Spleen (tissue), 7 donors: ENCODE results near the gene KDM4F.

Experiments used
- POLR2A ChIP-seq, 3 donors: fragments of 450-650 bp; IDR thresholded peaks; one replicate each; pipeline ENCODE4 v1.5.1; 2017; ENCODE audit warnings: antibody characterized with exemption in 3 of 3, mild to moderate bottlenecking in 1 of 3
- POLR2AphosphoS5 ChIP-seq, 3 donors: sonication (generic); formaldehyde crosslinking; IDR thresholded peaks; one replicate each; pipeline ENCODE4 v1.5.1; 2017; ENCODE audit warnings: antibody characterized with exemption in 3 of 3
- TF ChIP-seq, protein P1 (sequence below), 11 experiments: fragments of 200-600 bp in 7 of 11; fragments of 450-650 bp in 4 of 11; sonication (generic) in 4 of 11; IDR thresholded peaks in 8 of 11; conservative IDR thresholded peaks in 3 of 11; 1 replicate in 7 of 11; 2 replicates in 4 of 11; pipeline versions ENCODE4 v1.4.0 to v1.8.0; 2016 to 2021; ENCODE audit warnings: antibody characterized with exemption in 11 of 11, inconsistent platforms in 4 of 11, mild to moderate bottlenecking in 1 of 11
- donor health status: DM: no; HTN: no; CAD: no; lungs with moderate emphysema.
- donor health status: DM: no; HTN: no; CAD: no.
- donor health status: DM: no; HTN: no; CAD: no.

DNA sequence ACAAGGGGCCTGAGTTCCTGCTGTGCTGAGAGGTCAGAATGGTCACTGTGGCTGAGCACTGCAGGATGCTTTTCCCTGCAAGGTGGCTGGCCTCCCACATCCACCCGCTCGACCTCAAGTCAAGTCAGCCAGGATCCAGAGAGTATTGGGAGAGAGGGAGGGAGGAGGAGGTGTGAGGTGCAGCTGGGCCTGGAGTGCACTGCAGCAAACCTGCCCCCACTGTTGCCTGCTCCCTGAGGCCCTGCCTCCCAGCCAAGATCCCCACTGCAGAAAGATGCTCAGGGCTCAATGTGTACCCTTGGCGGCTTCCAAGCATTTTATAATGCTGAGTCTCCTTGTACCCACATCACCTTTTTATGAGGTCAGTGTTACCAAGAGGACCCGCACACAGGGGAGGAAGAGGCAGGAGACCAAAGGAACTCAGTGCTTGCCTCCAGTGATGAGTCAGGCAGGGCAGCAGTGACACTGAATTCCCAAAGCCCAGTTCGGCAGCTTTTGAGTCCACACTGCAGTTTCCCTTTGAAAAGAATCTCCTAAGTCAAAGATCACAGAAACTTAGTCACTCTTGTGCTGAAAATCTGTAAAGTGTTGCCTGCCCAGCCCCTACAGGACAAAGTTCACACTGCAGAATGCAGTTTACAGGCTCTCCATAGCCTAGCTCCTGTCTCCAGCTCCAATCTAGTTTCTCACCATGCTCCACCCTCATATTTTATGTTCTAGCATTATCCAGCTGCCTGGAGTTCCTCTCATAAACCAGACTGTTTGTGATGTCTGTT lies 43.5 kb downstream of the KDM4F start:
- TF ChIP-seq, protein P1, sequence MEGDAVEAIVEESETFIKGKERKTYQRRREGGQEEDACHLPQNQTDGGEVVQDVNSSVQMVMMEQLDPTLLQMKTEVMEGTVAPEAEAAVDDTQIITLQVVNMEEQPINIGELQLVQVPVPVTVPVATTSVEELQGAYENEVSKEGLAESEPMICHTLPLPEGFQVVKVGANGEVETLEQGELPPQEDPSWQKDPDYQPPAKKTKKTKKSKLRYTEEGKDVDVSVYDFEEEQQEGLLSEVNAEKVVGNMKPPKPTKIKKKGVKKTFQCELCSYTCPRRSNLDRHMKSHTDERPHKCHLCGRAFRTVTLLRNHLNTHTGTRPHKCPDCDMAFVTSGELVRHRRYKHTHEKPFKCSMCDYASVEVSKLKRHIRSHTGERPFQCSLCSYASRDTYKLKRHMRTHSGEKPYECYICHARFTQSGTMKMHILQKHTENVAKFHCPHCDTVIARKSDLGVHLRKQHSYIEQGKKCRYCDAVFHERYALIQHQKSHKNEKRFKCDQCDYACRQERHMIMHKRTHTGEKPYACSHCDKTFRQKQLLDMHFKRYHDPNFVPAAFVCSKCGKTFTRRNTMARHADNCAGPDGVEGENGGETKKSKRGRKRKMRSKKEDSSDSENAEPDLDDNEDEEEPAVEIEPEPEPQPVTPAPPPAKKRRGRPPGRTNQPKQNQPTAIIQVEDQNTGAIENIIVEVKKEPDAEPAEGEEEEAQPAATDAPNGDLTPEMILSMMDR (IDR thresholded peaks at IDR 0.05 in 8 of 11, conservative IDR thresholded peaks at IDR 0.05 in 3 of 11), result peak in 10 of 11 experiments; percentile 20 to 71 (median 43)
- no peak for TF ChIP-seq POLR2A (IDR thresholded peaks at IDR 0.05)
- TF ChIP-seq POLR2AphosphoS5 (IDR thresholded peaks at IDR 0.05), result no peak
